B cell (primary cell): ENCODE measurements around the gene BCAR3. TPM values are rescaled to one million over a fixed set of nuclear protein-coding genes. Genes with fewer than 3 reads are reported as not detected.

ENCODE experiments used
- ATAC-seq: fragments of 200-7000 bp; cut with Tn5 transposase; one replicate; pipeline ENCODE4 v1.10.0; 2021; ENCODE audit warnings: low read depth, mild to moderate bottlenecking, moderate number of reproducible peaks, moderate library complexity
- CTCF ChIA-PET: fragments of 350-600 bp; sonication (Branson Sonifier 250); formaldehyde crosslinking; loops from one replicate; lab custom pipeline; 2021; ENCODE audit warnings: antibody characterized with exemption, inconsistent platforms; lab: Charles Lee
- POLR2A ChIA-PET: fragments of 350-600 bp; sonication (Branson Sonifier 250); formaldehyde crosslinking; loops from one replicate; lab custom pipeline; 2021; ENCODE audit warnings: antibody characterized with exemption; lab: Charles Lee
- DNase-seq: peaks from one replicate; pipeline ENCODE4 v3.0.0; 2013
- H2AFZ ChIP-seq: 2 replicates; pipeline ENCODE4 v1.6.1; 2012; ENCODE audit warnings: mild to moderate bottlenecking, low read depth, low read length; ENCODE audit not compliant: insufficient read depth, poor library complexity, severe bottlenecking
- H3K27ac ChIP-seq, 2 donors: 1 replicate in 1 of 2; 2 replicates in 1 of 2; pipeline ENCODE4 v1.5.1; 2012 to 2013; ENCODE audit warnings: low read length in 2 of 2, mild to moderate bottlenecking in 2 of 2, moderate library complexity in 1 of 2
- H3K27me3 ChIP-seq, 4 experiments: fragments of 200-600 bp in 1 of 4; sonication (generic) in 1 of 4; replicated peaks in 1 of 4; 1 replicate in 2 of 4; 2 replicates in 2 of 4; pipeline versions ENCODE4 v1.6.1 to v1.7.0; 2013 to 2016; ENCODE audit warnings: low read length in 3 of 4, mild to moderate bottlenecking in 2 of 4, mixed read lengths in 1 of 4, moderate library complexity in 1 of 4; ENCODE audit not compliant: insufficient read depth in 4 of 4, control insufficient read depth in 3 of 4; ENCODE audit errors: control extremely low read depth in 1 of 4
- H3K36me3 ChIP-seq, 2 experiments: replicated peaks in 1 of 2; 1 replicate in 1 of 2; 2 replicates in 1 of 2; pipeline versions ENCODE4 v1.6.1 to v1.7.1; 2013; ENCODE audit warnings: low read length in 1 of 2; ENCODE audit not compliant: insufficient read depth in 2 of 2, control insufficient read depth in 1 of 2; ENCODE audit errors: control extremely low read depth in 1 of 2, extremely low read depth in 1 of 2
- H3K4me1 ChIP-seq, 2 donors: fragments of 200-600 bp in 1 of 2; sonication (generic) in 1 of 2; 1 replicate in 1 of 2; 2 replicates in 1 of 2; pipeline versions ENCODE4 v1.5.1 to v1.6.1; 2013 to 2017; ENCODE audit warnings: low read length in 2 of 2; ENCODE audit not compliant: control insufficient read depth in 2 of 2, insufficient read depth in 2 of 2
- H3K4me2 ChIP-seq: replicated peaks from 2 replicates; pipeline ENCODE3; 2012; ENCODE audit warnings: mild to moderate bottlenecking, low read depth, low read length; ENCODE audit not compliant: poor library complexity, severe bottlenecking
- H3K4me3 ChIP-seq, 5 experiments: fragments of 200-600 bp in 1 of 5; sonication (generic) in 1 of 5; 1 replicate in 3 of 5; 2 replicates in 2 of 5; pipeline versions ENCODE4 v1.5.1 to v1.7.0; 2011 to 2016; ENCODE audit warnings: low read length in 4 of 5, mild to moderate bottlenecking in 4 of 5, low read depth in 2 of 5, control low read depth in 1 of 5, moderate library complexity in 1 of 5; ENCODE audit not compliant: insufficient read depth in 1 of 5; ENCODE audit errors: control extremely low read depth in 1 of 5, extremely low read depth in 1 of 5
- H3K79me2 ChIP-seq: fragments of 200-600 bp; sonication (generic); one replicate; pipeline ENCODE4 v1.6.0; 2016; ENCODE audit warnings: low read length; ENCODE audit not compliant: control insufficient read depth, insufficient read depth
- H3K9ac ChIP-seq: fragments of 200-600 bp; sonication (generic); 2 replicates; pipeline ENCODE4 v1.6.1; 2017; ENCODE audit warnings: mild to moderate bottlenecking, low read length, moderate library complexity
- H3K9me3 ChIP-seq, 3 donors: one replicate each; pipeline versions ENCODE4 v1.6.1 to v1.7.1; 2013; ENCODE audit warnings: low read length in 2 of 3; ENCODE audit not compliant: control insufficient read depth in 2 of 3, insufficient read depth in 1 of 3; ENCODE audit errors: control extremely low read depth in 1 of 3
- H4K20me1 ChIP-seq: 2 replicates; pipeline ENCODE4 v1.6.0; 2012; ENCODE audit warnings: mild to moderate bottlenecking, low read length; ENCODE audit not compliant: insufficient read depth, control insufficient read depth, poor library complexity, severe bottlenecking
- H3K27ac Mint-ChIP-seq: one replicate; pipeline ENCODE4 v1.8.0; 2021; ENCODE audit warnings: mixed read lengths
- H3K27me3 Mint-ChIP-seq: one replicate; pipeline ENCODE4 v1.8.0; 2021; ENCODE audit warnings: mixed read lengths
- H3K4me1 Mint-ChIP-seq: one replicate; pipeline ENCODE4 v1.8.0; 2021; ENCODE audit warnings: mixed read lengths
- H3K4me3 Mint-ChIP-seq: one replicate; pipeline ENCODE4 v1.8.0; 2021; ENCODE audit warnings: mixed read lengths
- H3K9me3 Mint-ChIP-seq: one replicate; pipeline ENCODE4 v1.8.0; 2022; ENCODE audit warnings: mixed read lengths; ENCODE audit not compliant: insufficient read depth
- CTCF ChIP-seq: fragments of 200-600 bp; IDR thresholded peaks from one replicate; pipeline ENCODE4 v1.8.0; 2022; ENCODE audit warnings: antibody characterized with exemption, mild to moderate bottlenecking
- EZH2 ChIP-seq: IDR thresholded peaks from 2 replicates; pipeline ENCODE4 v1.6.1; 2012; ENCODE audit warnings: borderline replicate concordance, low read depth, mild to moderate bottlenecking, moderate library complexity, low read length; ENCODE audit not compliant: insufficient read depth, poor library complexity, severe bottlenecking
- WGBS: methylation state at CpG from one replicate; pipeline ENCODE4 v1.1.5; 2013; ENCODE audit warnings: missing lambda C conversion rate; ENCODE audit not compliant: insufficient coverage; 5-methylcytosine and 5-hydroxymethylcytosine counted together
- intact Hi-C: fragments of 100-400 bp; cut with micrococcal nuclease; formaldehyde crosslinking; loops from one replicate; pipeline ENCODE4 v1.10.0; 2022
- polyA plus RNA-seq: library from polyadenylated mRNA; depleted of rRNA; stranded (reverse); fragments of >200 nt; gene quantifications from 2 replicates; pipeline ENCODE4 v1.2.3, GENCODE V29; 2012
- total RNA-seq, 2 donors: library from RNA; stranded (reverse); fragments of 120-200 nt in 1 of 2; gene quantifications; 1 replicate in 1 of 2; 2 replicates in 1 of 2; pipeline versions ENCODE4 v1.2.3 to v1.2.4, GENCODE V29; 2013 to 2022

BCAR3 gene
- total and polyA plus RNA-seq, 2 donors (not counting 1 experiment from before 2014, with no cell fraction given): 6.7 to 13.0 TPM

GRCh38 chr1:93620172-93620840 lies 61.3 kb downstream of the BCAR3 start:
- 95% methylated on average over 3 of the region's 3 CpGs for WGBS
- Histone ChIP-seq H3K4me2 (no peak overlapping the region), H3K4me3 (no peak overlapping the region), H3K79me2 (peaks cover 76% of the 10 kb centered on the region), H3K27ac (no peak overlapping the region), H3K4me1 (peaks cover 7 to 28% of the 10 kb centered on the region in 2 donors), H3K36me3 (peaks cover 0 to 2% of the 10 kb centered on the region in 2 experiments), H3K27me3 (no peaks in the 10 kb centered on the region), H3K9me3 (no peaks in the 10 kb centered on the region), H2AFZ (no peak overlapping the region), H4K20me1 (no peaks in the 10 kb centered on the region), H3K9ac (no peak overlapping the region)
- H3K4me3 Mint-ChIP-seq: no peak overlapping the region
- intact Hi-C loops: no loop called here
- no peak overlapping the region for H3K27ac Mint-ChIP-seq
- H3K27me3 Mint-ChIP-seq: no peaks in the 10 kb centered on the region
- DNase-seq (no peak), ATAC-seq (no peak)
- peaks cover 46% of the 10 kb centered on the region for H3K4me1 Mint-ChIP-seq
- ChIA-PET POLR2A (no interaction called here), CTCF (interaction anchor here (1.6 to 24.9 kb wide), 4 partner anchors 9 to 193 kb away, joined by 4 to 858 read pairs (median 32); no protein-coding TSS in a partner anchor)
- no peak for TF ChIP-seq CTCF
- TF ChIP-seq EZH2: no peak
- no peaks in the 10 kb centered on the region for H3K9me3 Mint-ChIP-seq

GRCh38 chr1:93619507-93620171 lies 62.0 kb downstream of the BCAR3 start:
- peaks cover 77% of the 10 kb centered on the region for H3K79me2 ChIP-seq
- WGBS: 68% methylated on average over 4 of the region's 11 CpGs
- Mint-ChIP-seq H3K27ac (no peak overlapping the region), H3K9me3 (no peaks in the 10 kb centered on the region), H3K4me1 (peaks cover 51% of the 10 kb centered on the region), H3K27me3 (no peaks in the 10 kb centered on the region), H3K4me3 (no peak overlapping the region)
- H2AFZ ChIP-seq: no peak overlapping the region
- H3K4me3 ChIP-seq: no peak overlapping the region
- no peak for DNase-seq
- no peak overlapping the region for H3K4me2 ChIP-seq
- no peaks in the 10 kb centered on the region for H3K27me3 ChIP-seq
- ChIA-PET CTCF (interaction anchor here (1.6 to 24.9 kb wide), 4 partner anchors 10 to 193 kb away, joined by 4 to 858 read pairs (median 32); no protein-coding TSS in a partner anchor), POLR2A (no interaction called here)
- TF ChIP-seq CTCF (no peak), EZH2 (no peak)
- ATAC-seq: no peak
- no peak overlapping the region for H3K27ac ChIP-seq
- no peaks in the 10 kb centered on the region for H4K20me1 ChIP-seq
- no peak overlapping the region for H3K9ac ChIP-seq
- no peaks in the 10 kb centered on the region for H3K9me3 ChIP-seq
- intact Hi-C loops: no loop called here
- peaks cover 0 to 2% of the 10 kb centered on the region in 2 experiments for H3K36me3 ChIP-seq
- peaks cover 9 to 32% of the 10 kb centered on the region in 2 donors for H3K4me1 ChIP-seq
